ENCODE data around the gene TTYH1.

TTYH1 gene

GRCh38 chr19:54451331-54451871 is 36.1 kb downstream of the TTYH1 start:
- no peaks in the 10 kb centered on the region for H3K27me3 ChIP-seq (ENCODE audit: low read depth, low read length)
- H3K27ac ChIP-seq (ENCODE audit: low read length) = no peak overlapping the region
- peaks cover 75% of the 10 kb centered on the region for H3K79me2 ChIP-seq (ENCODE audit: low read length)
- H3K4me2 ChIP-seq (ENCODE audit: low read length) = peak overlapping the region; percentile 88
- no peaks in the 10 kb centered on the region for H3K9me3 ChIP-seq (ENCODE audit: insufficient read depth, low read length)
- H4K20me1 ChIP-seq (ENCODE audit: insufficient read depth, low read length) = peaks cover 56% of the 10 kb centered on the region
- H3K36me3 ChIP-seq (replicated peaks; ENCODE audit: low read depth, low read length) = peaks cover 56% of the 10 kb centered on the region
- H3K9ac ChIP-seq (ENCODE audit: low read length) = no peak overlapping the region
- peaks cover 22% of the 10 kb centered on the region for H3K4me1 ChIP-seq (ENCODE audit: low read length)
- no peak overlapping the region for H3K4me3 ChIP-seq (ENCODE audit: low read length)
- H2AFZ ChIP-seq (ENCODE audit: low read depth, low read length) = no peak overlapping the region
- TF ChIP-seq CTCF (IDR thresholded peaks at IDR 0.05; ENCODE audit: low read depth, low read length) = no peak
- TF ChIP-seq EZH2phosphoT487 (IDR thresholded peaks at IDR 0.05; ENCODE audit: low read depth) = no peak

- Histone ChIP-seq H3K27ac (ENCODE audit: low read length) (no peak overlapping the region), H3K79me2 (ENCODE audit: low read length) (peaks cover 71% of the 10 kb centered on the region), H3K36me3 (replicated peaks; ENCODE audit: low read depth, low read length) (peaks cover 62% of the 10 kb centered on the region), H4K20me1 (ENCODE audit: insufficient read depth, low read length) (peaks cover 56% of the 10 kb centered on the region), H3K4me3 (ENCODE audit: low read length) (no peak overlapping the region), H3K9ac (ENCODE audit: low read length) (no peak overlapping the region), H3K4me2 (ENCODE audit: low read length) (no peak overlapping the region), H3K27me3 (ENCODE audit: low read depth, low read length) (no peaks in the 10 kb centered on the region), H3K9me3 (ENCODE audit: insufficient read depth, low read length) (no peaks in the 10 kb centered on the region), H2AFZ (ENCODE audit: low read depth, low read length) (no peak overlapping the region), H3K4me1 (ENCODE audit: low read length) (peaks cover 20% of the 10 kb centered on the region)
- TF ChIP-seq CTCF (IDR thresholded peaks at IDR 0.05; ENCODE audit: low read depth, low read length) (no peak), EZH2phosphoT487 (IDR thresholded peaks at IDR 0.05; ENCODE audit: low read depth) (no peak)
These were observed 36.7 kb downstream of the TTYH1 start for GRCh38 chr19:54451997-54452396.

- Histone ChIP-seq H3K4me3 (ENCODE audit: low read length) (no peak overlapping the region), H4K20me1 (ENCODE audit: insufficient read depth, low read length) (peaks cover 56% of the 10 kb centered on the region), H3K79me2 (ENCODE audit: low read length) (peaks cover 65% of the 10 kb centered on the region), H2AFZ (ENCODE audit: low read depth, low read length) (no peak overlapping the region), H3K36me3 (replicated peaks; ENCODE audit: low read depth, low read length) (peaks cover 66% of the 10 kb centered on the region), H3K4me2 (ENCODE audit: low read length) (no peak overlapping the region), H3K4me1 (ENCODE audit: low read length) (peaks cover 14% of the 10 kb centered on the region), H3K9me3 (ENCODE audit: insufficient read depth, low read length) (no peaks in the 10 kb centered on the region), H3K9ac (ENCODE audit: low read length) (no peak overlapping the region), H3K27me3 (ENCODE audit: low read depth, low read length) (no peaks in the 10 kb centered on the region), H3K27ac (ENCODE audit: low read length) (no peak overlapping the region)
- no peak for TF ChIP-seq CTCF (IDR thresholded peaks at IDR 0.05; ENCODE audit: low read depth, low read length)
- TF ChIP-seq EZH2phosphoT487 (IDR thresholded peaks at IDR 0.05; ENCODE audit: low read depth) = no peak
These were observed 37.4 kb downstream of the TTYH1 start for GRCh38 chr19:54452626-54453025.

- no peak overlapping the region for H3K4me2 ChIP-seq (ENCODE audit: low read length)
- TF ChIP-seq EZH2phosphoT487 (IDR thresholded peaks at IDR 0.05; ENCODE audit: low read depth) = no peak
- no peak for TF ChIP-seq CTCF (IDR thresholded peaks at IDR 0.05; ENCODE audit: low read depth, low read length)
- H3K36me3 ChIP-seq (replicated peaks; ENCODE audit: low read depth, low read length) = peaks cover 81% of the 10 kb centered on the region
- H3K27ac ChIP-seq (ENCODE audit: low read length) = no peak overlapping the region
- peaks cover 63% of the 10 kb centered on the region for H4K20me1 ChIP-seq (ENCODE audit: insufficient read depth, low read length)
- peaks cover 66% of the 10 kb centered on the region for H3K79me2 ChIP-seq (ENCODE audit: low read length)
- H2AFZ ChIP-seq (ENCODE audit: low read depth, low read length) = no peak overlapping the region
- no peak overlapping the region for H3K4me3 ChIP-seq (ENCODE audit: low read length)
- no peaks in the 10 kb centered on the region for H3K27me3 ChIP-seq (ENCODE audit: low read depth, low read length)
- peaks cover 13% of the 10 kb centered on the region for H3K4me1 ChIP-seq (ENCODE audit: low read length)
- no peak overlapping the region for H3K9ac ChIP-seq (ENCODE audit: low read length)
- H3K9me3 ChIP-seq (ENCODE audit: insufficient read depth, low read length) = no peaks in the 10 kb centered on the region
These were observed 38.9 kb downstream of the TTYH1 start for GRCh38 chr19:54453921-54454780.
